ENCODE measurements around the gene TTL.

The TTL gene

DNA sequence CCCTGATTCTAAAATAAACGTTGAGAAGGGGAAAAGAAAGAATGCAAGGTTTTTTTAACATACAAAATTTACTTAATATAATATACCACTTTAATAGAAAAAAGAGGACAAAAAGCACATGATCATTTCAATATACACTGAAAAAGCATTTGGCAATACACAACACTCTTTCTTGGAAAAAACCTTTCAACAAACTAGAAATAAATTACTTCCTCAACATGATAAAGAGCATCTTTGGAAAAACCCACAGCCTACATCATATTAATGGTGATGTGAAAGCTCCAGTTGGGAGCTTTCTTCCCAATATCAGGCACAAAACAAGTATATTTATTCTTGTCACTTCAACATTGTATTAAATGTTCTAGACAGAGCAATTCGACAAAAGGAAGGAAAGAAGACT is 57.4 kb downstream of the TTL start:
- DNase-seq (ENCODE audit: low read depth), result no peak
- TF ChIP-seq, protein P1, sequence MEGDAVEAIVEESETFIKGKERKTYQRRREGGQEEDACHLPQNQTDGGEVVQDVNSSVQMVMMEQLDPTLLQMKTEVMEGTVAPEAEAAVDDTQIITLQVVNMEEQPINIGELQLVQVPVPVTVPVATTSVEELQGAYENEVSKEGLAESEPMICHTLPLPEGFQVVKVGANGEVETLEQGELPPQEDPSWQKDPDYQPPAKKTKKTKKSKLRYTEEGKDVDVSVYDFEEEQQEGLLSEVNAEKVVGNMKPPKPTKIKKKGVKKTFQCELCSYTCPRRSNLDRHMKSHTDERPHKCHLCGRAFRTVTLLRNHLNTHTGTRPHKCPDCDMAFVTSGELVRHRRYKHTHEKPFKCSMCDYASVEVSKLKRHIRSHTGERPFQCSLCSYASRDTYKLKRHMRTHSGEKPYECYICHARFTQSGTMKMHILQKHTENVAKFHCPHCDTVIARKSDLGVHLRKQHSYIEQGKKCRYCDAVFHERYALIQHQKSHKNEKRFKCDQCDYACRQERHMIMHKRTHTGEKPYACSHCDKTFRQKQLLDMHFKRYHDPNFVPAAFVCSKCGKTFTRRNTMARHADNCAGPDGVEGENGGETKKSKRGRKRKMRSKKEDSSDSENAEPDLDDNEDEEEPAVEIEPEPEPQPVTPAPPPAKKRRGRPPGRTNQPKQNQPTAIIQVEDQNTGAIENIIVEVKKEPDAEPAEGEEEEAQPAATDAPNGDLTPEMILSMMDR (conservative IDR thresholded peaks at IDR 0.05; ENCODE audit: low read depth, low read length), result no peak
- no peak overlapping the region for H3K4me3 ChIP-seq (ENCODE audit: low read length)

DNA sequence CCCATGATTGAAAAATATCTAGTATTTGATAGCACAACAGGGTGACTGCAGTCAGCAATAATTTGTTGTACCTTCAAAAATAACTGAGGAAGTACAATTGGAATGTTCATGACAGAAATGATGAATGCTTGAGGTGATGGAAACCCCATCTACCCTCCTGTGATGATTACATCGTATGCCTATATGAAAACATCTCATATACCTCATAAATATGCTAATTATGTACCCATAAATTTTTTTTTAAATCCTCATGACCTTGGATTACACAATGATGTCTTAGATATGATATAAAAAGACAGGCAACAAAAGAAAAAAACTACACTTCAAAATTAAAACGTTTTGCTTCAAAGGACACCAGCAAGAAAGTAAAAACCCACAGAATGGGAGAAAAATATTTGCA is 59.0 kb downstream of the TTL start:
- DNase-seq (ENCODE audit: low read depth), result no peak
- no peak overlapping the region for H3K4me3 ChIP-seq (ENCODE audit: low read length)
- TF ChIP-seq, protein P1 (conservative IDR thresholded peaks at IDR 0.05; ENCODE audit: low read depth, low read length), result no peak

DNA sequence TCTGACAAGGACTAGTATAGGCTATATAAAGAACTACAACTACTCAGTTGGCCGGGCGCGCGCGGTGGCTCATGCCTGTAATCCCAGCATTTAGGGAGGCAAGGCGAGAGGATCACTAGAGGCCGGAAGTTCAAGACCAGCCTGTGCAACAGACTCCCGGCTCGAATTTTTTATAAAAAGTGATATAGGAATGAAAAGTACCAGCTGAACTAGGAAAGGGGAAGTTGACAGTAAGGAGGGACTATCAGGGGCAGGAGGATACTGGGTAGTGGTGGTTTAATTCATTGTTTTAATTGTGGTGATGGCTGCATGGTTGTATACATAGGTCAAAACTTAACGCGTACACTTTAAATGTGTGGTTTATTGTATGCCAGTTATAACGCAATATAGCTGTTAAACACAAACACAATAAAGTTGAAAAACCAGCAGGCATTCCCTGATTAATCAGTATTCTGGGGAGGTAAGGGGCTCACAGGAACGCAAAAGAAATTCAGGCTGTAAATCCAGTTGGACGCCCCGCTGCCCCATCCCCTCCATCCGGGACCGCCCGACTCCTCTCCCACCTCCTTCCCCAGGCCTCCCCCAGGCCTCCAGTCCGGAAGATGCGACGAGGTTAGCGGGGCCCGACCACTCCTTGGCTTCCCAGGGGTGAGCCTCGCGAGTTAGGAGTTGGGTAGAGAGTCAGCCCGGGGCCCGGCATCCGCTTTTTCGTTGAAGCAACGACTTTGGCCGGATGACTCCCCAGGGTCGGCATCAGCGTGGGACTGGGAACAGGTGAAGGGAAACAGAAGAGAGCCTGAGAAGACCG is 59.6 kb downstream of the TTL start:
- H3K4me3 ChIP-seq (ENCODE audit: low read length), result peak overlapping the region; percentile 78
- TF ChIP-seq, protein P1 (conservative IDR thresholded peaks at IDR 0.05; ENCODE audit: low read depth, low read length), result no peak
- DNase-seq (ENCODE audit: low read depth), result peak; percentile 12

- DNase-seq (ENCODE audit: low read depth), result peak; percentile 32
- TF ChIP-seq, protein P1 (conservative IDR thresholded peaks at IDR 0.05; ENCODE audit: low read depth, low read length), result no peak
- peak within 1 kb of the TSS; percentile 78 for H3K4me3 ChIP-seq (ENCODE audit: low read length)
Observed at GRCh38 chr2:112542123-112542983, 60.4 kb downstream of the TTL start, which contains the start of gene POLR1B. POLR1B (plus strand) TSS chr2:112542465; CDS start chr2:112542495, 30 bp downstream.

DNA sequence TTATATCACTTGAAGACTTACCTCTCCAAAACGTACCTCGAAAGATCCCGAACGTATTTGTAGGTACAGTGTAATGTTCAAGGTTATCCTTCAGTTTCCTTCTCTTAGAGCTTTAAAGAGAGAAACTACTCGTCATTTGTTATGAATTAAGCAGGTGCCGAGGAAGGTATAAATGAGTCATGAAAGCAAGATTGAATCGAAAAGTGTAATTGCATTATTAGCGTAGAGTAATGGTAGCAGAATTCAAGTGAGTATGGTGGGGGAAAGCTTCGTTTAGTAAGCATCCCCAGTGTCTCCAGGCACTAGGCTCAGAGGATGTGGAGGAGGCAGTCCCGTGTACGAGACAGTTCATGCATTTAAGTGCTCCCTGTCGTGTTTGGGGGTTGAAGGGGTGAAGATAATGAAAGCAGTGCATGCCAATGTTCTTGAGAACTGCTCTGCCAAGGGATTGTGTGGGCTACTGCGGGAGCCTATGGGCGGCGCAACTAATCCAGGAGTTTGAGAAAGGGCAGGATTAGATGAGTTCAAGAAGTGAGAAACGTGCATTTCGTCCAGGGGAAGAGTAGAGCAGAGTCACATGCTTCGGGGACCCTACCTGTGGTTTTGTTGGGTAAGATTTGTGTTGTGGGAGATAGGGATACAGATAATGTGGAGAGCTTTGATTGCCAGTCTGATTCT is 61.2 kb downstream of the TTL start:
- DNase-seq (ENCODE audit: low read depth), result peak; percentile 8
- H3K4me3 ChIP-seq (ENCODE audit: low read length), result peak overlapping the region; percentile 78
- TF ChIP-seq, protein P1 (conservative IDR thresholded peaks at IDR 0.05; ENCODE audit: low read depth, low read length), result peak; percentile 21

- peak; percentile 68 for DNase-seq (ENCODE audit: low read depth)
- TF ChIP-seq, protein P1 (conservative IDR thresholded peaks at IDR 0.05; ENCODE audit: low read depth, low read length), result no peak
- H3K4me3 ChIP-seq (ENCODE audit: low read length), result no peak overlapping the region
Observed at GRCh38 chr2:112547333-112547732, 65.4 kb downstream of the TTL start.
